ENCODE data around the gene CFAP46.

DNA sequence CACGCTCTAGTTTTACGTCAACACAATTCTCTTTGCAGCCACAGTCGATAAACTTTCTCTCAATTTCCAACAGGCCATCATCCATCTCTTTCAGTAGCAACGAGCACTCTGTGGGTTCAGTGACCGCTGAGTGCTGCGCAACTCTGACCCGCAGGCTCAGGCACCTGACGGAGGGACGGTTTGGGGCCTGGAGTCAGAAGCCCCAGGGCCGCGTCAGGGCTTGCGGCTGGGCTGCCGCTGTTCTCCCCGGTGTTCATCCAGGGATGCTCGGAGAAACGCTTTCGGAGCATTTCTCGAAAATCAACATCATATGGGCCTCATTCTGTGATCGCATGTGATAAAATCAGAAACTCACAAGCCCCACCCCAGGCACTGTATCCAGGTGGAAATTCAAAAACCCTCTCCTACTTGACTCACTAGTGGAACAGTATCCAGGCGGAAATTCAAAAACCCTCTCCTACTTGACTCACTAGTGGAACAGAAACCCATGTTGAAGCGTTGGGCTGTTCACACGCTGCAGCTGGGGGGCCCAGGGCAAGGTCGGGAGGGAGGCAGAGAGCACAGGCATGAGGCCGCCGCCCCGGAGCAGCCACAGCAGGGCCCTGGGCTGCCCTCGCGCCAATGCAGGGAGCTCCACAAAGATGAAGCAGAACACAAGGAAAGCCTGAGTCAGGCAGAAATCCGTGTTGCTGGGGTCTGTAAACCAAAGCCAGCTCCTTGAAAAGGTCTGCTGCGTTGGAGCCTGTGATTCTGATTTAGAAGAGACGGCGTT is 83.1 kb downstream of the CFAP46 start:
- TF ChIP-seq CTCF (IDR thresholded peaks at IDR 0.05) = no peak
- TF ChIP-seq POLR2A (IDR thresholded peaks at IDR 0.05) = no peak

All from uterus (tissue), 2 donors.